Hepatocyte (in vitro differentiated cells): Measurements from ENCODE around the gene B4GALT3. TPM values are rescaled to one million over a fixed set of nuclear protein-coding genes. Genes with fewer than 3 reads are reported as not detected.

Experiments
- DNase-seq: peaks from one replicate; pipeline ENCODE4 v3.0.0-alpha.2; 2016; ENCODE audit warnings: low spot score
- H2AFZ ChIP-seq: fragments of 200-600 bp; sonication (generic); 2 replicates; pipeline ENCODE4 v1.6.0; 2016; ENCODE audit warnings: antibody characterized with exemption, mild to moderate bottlenecking
- H3K27ac ChIP-seq: fragments of 200-600 bp; sonication (generic); 2 replicates; pipeline ENCODE4 v1.5.1; 2016; ENCODE audit warnings: mild to moderate bottlenecking
- H3K27me3 ChIP-seq: fragments of 200-600 bp; sonication (generic); 2 replicates; pipeline ENCODE4 v1.6.1; 2016
- H3K36me3 ChIP-seq: fragments of 200-600 bp; sonication (generic); replicated peaks from 2 replicates; pipeline ENCODE4 v1.5.1; 2016; ENCODE audit warnings: low read depth; ENCODE audit not compliant: insufficient read depth
- H3K4me1 ChIP-seq: fragments of 200-600 bp; sonication (generic); 2 replicates; pipeline ENCODE4 v1.5.1; 2016; ENCODE audit warnings: mild to moderate bottlenecking, moderate library complexity; ENCODE audit not compliant: insufficient read depth
- H3K4me2 ChIP-seq: fragments of 200-600 bp; sonication (generic); 2 replicates; pipeline ENCODE4 v1.6.0; 2016
- H3K4me3 ChIP-seq: fragments of 200-600 bp; sonication (generic); 2 replicates; pipeline ENCODE4 v1.5.1; 2016; ENCODE audit warnings: mild to moderate bottlenecking
- H3K79me2 ChIP-seq: fragments of 200-600 bp; sonication (generic); 2 replicates; pipeline ENCODE4 v1.6.0; 2017; ENCODE audit warnings: mild to moderate bottlenecking
- H3K9me2 ChIP-seq: fragments of 200-600 bp; sonication (generic); replicated peaks from 2 replicates; pipeline ENCODE4 v1.6.0; 2017; ENCODE audit warnings: mild to moderate bottlenecking; ENCODE audit not compliant: insufficient read depth
- H3K9me3 ChIP-seq: fragments of 200-600 bp; sonication (generic); 2 replicates; pipeline ENCODE4 v1.5.1; 2016; ENCODE audit warnings: low read depth, mild to moderate bottlenecking
- H4K20me1 ChIP-seq: fragments of 200-600 bp; sonication (generic); 2 replicates; pipeline ENCODE4 v1.6.0; 2016; ENCODE audit warnings: mild to moderate bottlenecking; ENCODE audit not compliant: insufficient read depth, poor library complexity, severe bottlenecking
- CTCF ChIP-seq: fragments of 200-600 bp; sonication (generic); IDR thresholded peaks from 2 replicates; pipeline ENCODE4 v1.5.1; 2016; ENCODE audit warnings: antibody characterized with exemption, mild to moderate bottlenecking; ENCODE audit not compliant: poor library complexity
- EZH2 ChIP-seq: fragments of 200-600 bp; sonication (generic); IDR thresholded peaks from 2 replicates; pipeline ENCODE4 v1.6.1; 2016; ENCODE audit warnings: antibody characterized with exemption, mild to moderate bottlenecking, borderline replicate concordance
- EZH2phosphoT487 ChIP-seq: fragments of 200-600 bp; sonication (generic); IDR thresholded peaks from one replicate; pipeline ENCODE4 v1.6.1; 2018; ENCODE audit warnings: antibody characterized with exemption, mild to moderate bottlenecking, low read depth, moderate library complexity; ENCODE audit not compliant: unreplicated experiment, severe bottlenecking
- WGBS: methylation state at CpG from one replicate; pipeline ENCODE4 v1.1.6; 2016; ENCODE audit warnings: low lambda C conversion rate; ENCODE audit errors: missing lambda C conversion rate; 5-methylcytosine and 5-hydroxymethylcytosine counted together
- polyA plus RNA-seq: library from polyadenylated mRNA; unstranded; fragments of >200 nt; fragmentation: Nextera tagmentation; extraction: Ambion mirVana; gene quantifications from 2 replicates; pipeline ENCODE4 v1.2.1, GENCODE V29; 2016
- total RNA-seq: library from RNA; depleted of rRNA; stranded (reverse); fragments of >200 nt; gene quantifications from 2 replicates; pipeline ENCODE4 v1.2.3, GENCODE V29; 2014

The B4GALT3 gene
- total and polyA plus RNA-seq, 2 experiments from 2014 or later, result 32.2 to 56.9 TPM

- Histone ChIP-seq H3K27me3 (no peaks in the 10 kb centered on the region), H3K9me2 (no peaks in the 10 kb centered on the region), H3K36me3 (no peaks in the 10 kb centered on the region), H3K4me3 (no peak overlapping the region), H3K4me1 (peaks cover 10% of the 10 kb centered on the region), H2AFZ (no peak overlapping the region), H3K9me3 (no peaks in the 10 kb centered on the region), H3K79me2 (peaks cover 84% of the 10 kb centered on the region), H4K20me1 (no peaks in the 10 kb centered on the region), H3K27ac (no peak overlapping the region), H3K4me2 (no peak overlapping the region)
- TF ChIP-seq EZH2phosphoT487, result no peak
- TF ChIP-seq CTCF, result no peak
- no peak for TF ChIP-seq EZH2
- WGBS, result 92% methylated on average over 4 of the region's 4 CpGs
- DNase-seq, result no peak
Observed at GRCh38 chr1:161128591-161129420, 48.5 kb downstream of the B4GALT3 start.

GRCh38 chr1:161127649-161128048 lies 49.7 kb downstream of the B4GALT3 start:
- H3K4me3 ChIP-seq, result no peak overlapping the region
- no peak overlapping the region for H3K4me2 ChIP-seq
- H3K27me3 ChIP-seq, result no peaks in the 10 kb centered on the region
- H4K20me1 ChIP-seq, result no peaks in the 10 kb centered on the region
- peaks cover 9% of the 10 kb centered on the region for H3K4me1 ChIP-seq
- H3K9me2 ChIP-seq, result no peaks in the 10 kb centered on the region
- no peaks in the 10 kb centered on the region for H3K9me3 ChIP-seq
- H3K36me3 ChIP-seq, result no peaks in the 10 kb centered on the region
- no peak overlapping the region for H2AFZ ChIP-seq
- peaks cover 78% of the 10 kb centered on the region for H3K79me2 ChIP-seq
- WGBS, result 85% methylated on average over 2 of the region's 2 CpGs
- no peak overlapping the region for H3K27ac ChIP-seq
- DNase-seq, result no peak
- no peak for TF ChIP-seq EZH2phosphoT487
- TF ChIP-seq CTCF, result no peak
- no peak for TF ChIP-seq EZH2

GRCh38 chr1:161122967-161123366 lies 54.3 kb downstream of the B4GALT3 start:
- H3K79me2 ChIP-seq, result peaks cover 53% of the 10 kb centered on the region
- no peak for DNase-seq
- 93% methylated on average over 6 of the region's 6 CpGs for WGBS
- no peaks in the 10 kb centered on the region for H4K20me1 ChIP-seq
- peaks cover 17% of the 10 kb centered on the region for H3K4me1 ChIP-seq
- no peaks in the 10 kb centered on the region for H3K27me3 ChIP-seq
- no peak overlapping the region for H3K4me3 ChIP-seq
- H3K4me2 ChIP-seq, result no peak overlapping the region
- no peaks in the 10 kb centered on the region for H3K9me3 ChIP-seq
- H3K27ac ChIP-seq, result no peak overlapping the region
- no peak for TF ChIP-seq EZH2phosphoT487
- TF ChIP-seq EZH2, result no peak
- no peak for TF ChIP-seq CTCF
- no peak overlapping the region for H2AFZ ChIP-seq
- H3K36me3 ChIP-seq, result no peaks in the 10 kb centered on the region
- H3K9me2 ChIP-seq, result no peaks in the 10 kb centered on the region
